Measurements from ENCODE around the gene BLVRA. TPM values are rescaled to one million over a fixed set of nuclear protein-coding genes. Genes with fewer than 3 reads are reported as not detected.
A peak's percentile ranks its signal among the peaks of the same experiment; 100 is the strongest.
"Not testable (repeated sequence)": the region's sequence is repeated elsewhere in the genome, so short reads cannot be mapped to it uniquely, and the experiment has no call there.

The BLVRA gene
- total and polyA plus RNA-seq, 10 of the 15 experiments (the other 5 are each of a cell fraction or from before 2014, with no cell fraction given): 63.3 to 198 (median 102) TPM

GRCh38 chr7:43731494-43731893, 27.0 kb upstream of the BLVRA start:
- 0% methylated on average over 3 of the region's 3 CpGs for WGBS (ENCODE audit: insufficient coverage, insufficient replicate concordance, low lambda C conversion rate, missing lambda C conversion rate)
- TF ChIP-seq RUNX3 (IDR thresholded peaks at IDR 0.05; ENCODE audit: low read length) (peak; percentile 28), RAD51 (IDR thresholded peaks at IDR 0.05) (0 out of 2 replicates have a peak, but pooled peaks have one; percentile 16), BHLHE40 (IDR thresholded peaks at IDR 0.05; ENCODE audit: borderline replicate concordance in 1 of 2, low read depth in 2 of 2, low read length in 1 of 2) (peak in 1 of 2 experiments; percentile 19; a peak in 1 of 4 replicates), PAX5 (IDR thresholded peaks at IDR 0.05; ENCODE audit: borderline replicate concordance, low read depth, low read length) (peak; percentile 84; the same call in 1 of the 2 replicates), HDGF (IDR thresholded peaks at IDR 0.05) (peak; percentile 58; the same call in 1 of the 2 replicates), SKIL (IDR thresholded peaks at IDR 0.05; ENCODE audit: low read depth, poor library complexity, severe bottlenecking) (peak; percentile 33), IKZF2 (IDR thresholded peaks at IDR 0.05) (peak; percentile 53 to 69; a peak in 2 of 4 replicates), IKZF1 (conservative IDR thresholded peaks at IDR 0.05) (peak; percentile 56), NBN (IDR thresholded peaks at IDR 0.05) (peak; percentile 72; the same call in 1 of the 2 replicates), MEF2A (IDR thresholded peaks at IDR 0.05; ENCODE audit: insufficient read depth, low read depth, low read length) (0 out of 2 replicates have a peak, but pooled peaks have one; percentile 51), EED (IDR thresholded peaks at IDR 0.05; ENCODE audit: low read depth) (peak; percentile 47), DPF2 (IDR thresholded peaks at IDR 0.05) (0 out of 2 replicates have a peak, but pooled peaks have one; percentile 42), NR2F1 (conservative IDR thresholded peaks at IDR 0.05) (peak; percentile 86), ATF7 (IDR thresholded peaks at IDR 0.05; ENCODE audit: low read depth) (peak; percentile 50)
- H3K4me2 ChIP-seq (ENCODE audit: control insufficient read depth, insufficient read depth): peak overlapping the region; percentile 46
- ChIA-PET CTCF (interaction anchor here (0.6 to 2.8 kb wide), 6 partner anchors 10 to 427 kb away, joined by 3 to 24 read pairs (median 10); no protein-coding TSS in a partner anchor), RAD21 (ENCODE audit: unreplicated experiment) (interaction anchor here (0.9 to 5.2 kb wide), 10 partner anchors 18 to 149 kb away, joined by 4 to 49 read pairs (median 16); partner anchors contain the start of genes BLVRA and STK17A), SMC1A (ENCODE audit: uncharacterized antibody, unreplicated experiment) (interaction anchor here (1.0 to 10.6 kb wide), 13 partner anchors 18 to 419 kb away, joined by 3 to 93 read pairs (median 14); partner anchors contain the start of gene STK17A), POLR2A (interaction anchor here (1.7 to 2.9 kb wide), 3 partner anchors 29 to 149 kb away, joined by 6 to 19 read pairs (median 10); partner anchors contain the start of gene STK17A)
- intact Hi-C loops (cut with micrococcal nuclease; ENCODE audit: unreplicated experiment); H3K36me3 ChIP-seq (ENCODE audit: control insufficient read depth in 2 of 2, insufficient read depth in 2 of 2, low read length in 1 of 2); H3K9me3 ChIP-seq (replicated peaks; ENCODE audit: control insufficient read depth, insufficient read depth, low read length); H2AFZ ChIP-seq (ENCODE audit: control insufficient read depth, low read depth, low read length); H3K27me3 ChIP-seq (replicated peaks in 1 of 2; ENCODE audit: control insufficient read depth in 2 of 2, insufficient read depth in 2 of 2, low read length in 1 of 2); FAIRE-seq; H4K20me1 ChIP-seq (ENCODE audit: control insufficient read depth, insufficient read depth); BruUV-seq (replicated peaks); DNase-seq (ENCODE audit: low read depth, low spot score); in situ Hi-C loops (cut with MboI); ATAC-seq: not testable (repeated sequence)
- peak overlapping the region; percentile 0; the same call in 1 of the 2 replicates for H3K9ac ChIP-seq (ENCODE audit: control insufficient read depth, insufficient read depth, low read length)
- peak overlapping the region; percentile 73 for H3K27ac ChIP-seq (ENCODE audit: control insufficient read depth, insufficient read depth)
- peaks cover 36% of the 10 kb centered on the region for H3K79me2 ChIP-seq (ENCODE audit: control insufficient read depth, insufficient read depth, low read length)
- peaks cover 22% of the 10 kb centered on the region for H3K4me1 ChIP-seq (ENCODE audit: control insufficient read depth, insufficient read depth, low read length)
- peak overlapping the region; percentile 6; the same call in 1 of the 2 replicates for H3K4me3 ChIP-seq

Data from GM12878 (cell line).